ENCODE data around the gene THOC6.
A peak's percentile ranks its signal among the peaks of the same experiment; 100 is the strongest.

Gene THOC6

GRCh38 chr16:3013491-3013951, 10.3 kb upstream of the THOC6 start:
- no peak for TF ChIP-seq JUND (IDR thresholded peaks at IDR 0.05; ENCODE audit: low read depth)
- DNase-seq (ENCODE audit: low read depth in 1 of 2, low spot score in 1 of 2): no peak
- in situ Hi-C loops (cut with HindIII; ENCODE audit: low pct_unique_long_range_greater_than_20kb, low sequenced_read_pairs): no loop called here

GRCh38 chr16:3013998-3014690, 9.7 kb upstream of the THOC6 start:
- in situ Hi-C loops (cut with HindIII; ENCODE audit: low pct_unique_long_range_greater_than_20kb, low sequenced_read_pairs): no loop called here
- DNase-seq (ENCODE audit: low read depth in 1 of 2, low spot score in 1 of 2): no peak
- no peak for TF ChIP-seq JUND (IDR thresholded peaks at IDR 0.05; ENCODE audit: low read depth)

GRCh38 chr16:3014971-3015370, 8.9 kb upstream of the THOC6 start:
- in situ Hi-C loops (cut with HindIII; ENCODE audit: low pct_unique_long_range_greater_than_20kb, low sequenced_read_pairs): no loop called here
- no peak for DNase-seq (ENCODE audit: low read depth in 1 of 2, low spot score in 1 of 2)
- TF ChIP-seq JUND (IDR thresholded peaks at IDR 0.05; ENCODE audit: low read depth): no peak

GRCh38 chr16:3015865-3016521, 7.8 kb upstream of the THOC6 start:
- no peak for DNase-seq (ENCODE audit: low read depth in 1 of 2, low spot score in 1 of 2)
- in situ Hi-C loops (cut with HindIII; ENCODE audit: low pct_unique_long_range_greater_than_20kb, low sequenced_read_pairs): no loop called here
- TF ChIP-seq JUND (IDR thresholded peaks at IDR 0.05; ENCODE audit: low read depth): no peak

GRCh38 chr16:3017344-3017743, 6.5 kb upstream of the THOC6 start:
- no peak for DNase-seq (ENCODE audit: low read depth in 1 of 2, low spot score in 1 of 2)
- no peak for TF ChIP-seq JUND (IDR thresholded peaks at IDR 0.05; ENCODE audit: low read depth)
- in situ Hi-C loops (cut with HindIII; ENCODE audit: low pct_unique_long_range_greater_than_20kb, low sequenced_read_pairs): no loop called here

- no peak for TF ChIP-seq JUND (IDR thresholded peaks at IDR 0.05; ENCODE audit: low read depth)
- no peak for DNase-seq (ENCODE audit: low read depth in 1 of 2, low spot score in 1 of 2)
- in situ Hi-C loops (cut with HindIII; ENCODE audit: low pct_unique_long_range_greater_than_20kb, low sequenced_read_pairs): no loop called here
These were observed 5.9 kb upstream of the THOC6 start, which contains the start of gene CLDN6 for GRCh38 chr16:3017794-3018506. CLDN6 (minus strand) TSS chr16:3018183; CDS start chr16:3016021, 2,162 bp downstream.

- DNase-seq (ENCODE audit: low read depth in 1 of 2, low spot score in 1 of 2): no peak
- in situ Hi-C loops (cut with HindIII; ENCODE audit: low pct_unique_long_range_greater_than_20kb, low sequenced_read_pairs): no loop called here
- TF ChIP-seq JUND (IDR thresholded peaks at IDR 0.05; ENCODE audit: low read depth): no peak
These were observed 4.1 kb upstream of the THOC6 start for GRCh38 chr16:3019594-3020246.

GRCh38 chr16:3020247-3020603, 3.6 kb upstream of the THOC6 start, which contains the start of gene TNFRSF12A:
TNFRSF12A (plus strand) TSS chr16:3020368; CDS start chr16:3020398, 30 bp downstream.
- DNase-seq (ENCODE audit: low read depth in 1 of 2, low spot score in 1 of 2): peak; percentile 82 to 89
- no peak for TF ChIP-seq JUND (IDR thresholded peaks at IDR 0.05; ENCODE audit: low read depth)
- in situ Hi-C loops (cut with HindIII; ENCODE audit: low pct_unique_long_range_greater_than_20kb, low sequenced_read_pairs): no loop called here

GRCh38 chr16:3020604-3021448, 3.0 kb upstream of the THOC6 start:
- peak; percentile 97 for TF ChIP-seq JUND (IDR thresholded peaks at IDR 0.05; ENCODE audit: low read depth)
- in situ Hi-C loops (cut with HindIII; ENCODE audit: low pct_unique_long_range_greater_than_20kb, low sequenced_read_pairs): no loop called here
- DNase-seq (ENCODE audit: low read depth in 1 of 2, low spot score in 1 of 2): peak; percentile 71 to 89

GRCh38 chr16:3021449-3022207, 2.2 kb upstream of the THOC6 start:
- no peak for TF ChIP-seq JUND (IDR thresholded peaks at IDR 0.05; ENCODE audit: low read depth)
- in situ Hi-C loops (cut with HindIII; ENCODE audit: low pct_unique_long_range_greater_than_20kb, low sequenced_read_pairs): no loop called here
- peak; percentile 75 to 88 for DNase-seq (ENCODE audit: low read depth in 1 of 2, low spot score in 1 of 2)

GRCh38 chr16:3022208-3022683, 1.6 kb upstream of the THOC6 start:
- in situ Hi-C loops (cut with HindIII; ENCODE audit: low pct_unique_long_range_greater_than_20kb, low sequenced_read_pairs): no loop called here
- peak; percentile 76; the same call in 1 of the 2 replicates for TF ChIP-seq JUND (IDR thresholded peaks at IDR 0.05; ENCODE audit: low read depth)
- peak in 1 of 2 experiments; percentile 87 for DNase-seq (ENCODE audit: low read depth in 1 of 2, low spot score in 1 of 2)
